Panc1 (cell line): ENCODE measurements around the gene MT1H. TPM values are rescaled to one million over a fixed set of nuclear protein-coding genes. Genes with fewer than 3 reads are reported as not detected.
A peak's percentile ranks its signal among the peaks of the same experiment; 100 is the strongest.

Experiments
- ATAC-seq: fragments of 200-7000 bp; cut with Tn5 transposase; 2 replicates; pipeline ENCODE4 v1.9.1; 2020; ENCODE audit warnings: mild to moderate bottlenecking, moderate library complexity
- BruUV-seq: library from RNA; stranded (reverse); fragments of 400-500 nt; replicated peaks from 2 replicates; lab custom pipeline; 2021; lab: Mats Ljungman, UMichigan
- CTCF ChIA-PET: fragments of 300-600 bp; sonication (Branson Sonifier 250); formaldehyde crosslinking; loops from one replicate; lab custom pipeline; 2022; ENCODE audit warnings: antibody characterized with exemption; lab: Charles Lee
- POLR2A ChIA-PET: fragments of 300-600 bp; sonication (Branson Sonifier 250); formaldehyde crosslinking; loops from one replicate; lab custom pipeline; 2022; ENCODE audit warnings: antibody characterized with exemption; lab: Charles Lee
- DNase-seq: peaks from one replicate; pipeline ENCODE4 v3.0.0-alpha.2; 2010; ENCODE audit warnings: low read depth, low spot score
- H3K27ac ChIP-seq: 2 replicates; pipeline ENCODE4 v1.5.1; 2011; ENCODE audit warnings: mild to moderate bottlenecking, low read length, inconsistent platforms
- H3K27me3 ChIP-seq: fragments of 200-500 bp; sonication (Bioruptor generic); 2 replicates; pipeline ENCODE4 v1.6.0; 2014; ENCODE audit warnings: low read length, inconsistent platforms; ENCODE audit not compliant: control insufficient read depth, insufficient read depth
- H3K36me3 ChIP-seq: fragments of 200-500 bp; sonication (Bioruptor generic); 2 replicates; pipeline ENCODE4 v1.5.1; 2014; ENCODE audit warnings: inconsistent platforms, mild to moderate bottlenecking, low read length, moderate library complexity; ENCODE audit not compliant: control insufficient read depth, insufficient read depth
- H3K4me1 ChIP-seq: 2 replicates; pipeline ENCODE4 v1.5.1; 2011; ENCODE audit warnings: inconsistent platforms, mild to moderate bottlenecking, low read length, moderate library complexity; ENCODE audit not compliant: control insufficient read depth, insufficient read depth
- H3K4me3 ChIP-seq, 2 experiments: 2 replicates each; pipeline ENCODE4 v1.5.1; 2011 to 2012; ENCODE audit warnings: low read depth in 2 of 2, low read length in 2 of 2, mild to moderate bottlenecking in 2 of 2, inconsistent platforms in 1 of 2, moderate library complexity in 1 of 2
- H3K9me3 ChIP-seq: fragments of 200-500 bp; sonication (Bioruptor generic); 2 replicates; pipeline ENCODE4 v1.5.1; 2014; ENCODE audit warnings: low read depth, mild to moderate bottlenecking, inconsistent platforms, low read length, moderate library complexity; ENCODE audit not compliant: control insufficient read depth, insufficient read depth
- CTCF ChIP-seq: fragments of 450-650 bp; IDR thresholded peaks from 2 replicates; pipeline ENCODE4 v1.5.1; 2017; ENCODE audit warnings: mild to moderate bottlenecking
- POLR2AphosphoS5 ChIP-seq: IDR thresholded peaks from 2 replicates; pipeline ENCODE4 v1.6.1; 2012; ENCODE audit warnings: mild to moderate bottlenecking, low read depth, low read length, moderate library complexity
- REST ChIP-seq, 2 experiments: IDR thresholded peaks; 2 replicates each; pipeline ENCODE4 v1.6.1; 2011 to 2012; ENCODE audit warnings: low read depth in 2 of 2, control low read depth in 1 of 2, low read length in 1 of 2, mild to moderate bottlenecking in 1 of 2, moderate library complexity in 1 of 2; ENCODE audit not compliant: insufficient read depth in 1 of 2
- SIN3A ChIP-seq: IDR thresholded peaks from 2 replicates; pipeline ENCODE4 v1.6.1; 2012; ENCODE audit warnings: low read depth, mild to moderate bottlenecking, low read length, moderate library complexity, borderline replicate concordance; ENCODE audit not compliant: insufficient read depth
- TCF7L2 ChIP-seq: IDR thresholded peaks from 2 replicates; pipeline ENCODE4 v1.6.1; 2011; ENCODE audit warnings: mild to moderate bottlenecking, low read depth, low read length, inconsistent platforms
- in situ Hi-C: cut with HindIII; loops from 2 replicates; pipeline ENCODE4 v1.10.0; 2016; ENCODE audit warnings: low sequenced_read_pairs, low pct_unique_long_range_greater_than_20kb
- intact Hi-C: fragments of 100-400 bp; cut with micrococcal nuclease; formaldehyde crosslinking; loops from one replicate; pipeline ENCODE4 v1.10.0; 2022; ENCODE audit not compliant: unreplicated experiment
- total RNA-seq: library from RNA; stranded (reverse); gene quantifications from one replicate; pipeline ENCODE4 v1.2.1, GENCODE V29; 2021; ENCODE audit not compliant: unreplicated experiment

The MT1H gene
- total RNA-seq, 1 experiment from 2014 or later = not detected

- ChIA-PET CTCF (no interaction called here), POLR2A (no interaction called here)
- in situ Hi-C loops (no loop called here), intact Hi-C loops (no loop called here)
- ATAC-seq = no peak
- no peaks in the 10 kb centered on the region for H3K36me3 ChIP-seq
- no peak for DNase-seq
- no peaks in the 10 kb centered on the region for H3K9me3 ChIP-seq
- H3K27ac ChIP-seq = no peak overlapping the region
- peaks cover 16% of the 10 kb centered on the region for H3K4me1 ChIP-seq
- peak overlapping the region in 1 of 2 experiments; percentile 22; a peak in 1 of 4 replicates for H3K4me3 ChIP-seq
- TF ChIP-seq CTCF (no peak), SIN3A (no peak), POLR2AphosphoS5 (no peak), REST (IDR thresholded peaks at IDR 0.05; ENCODE audit: insufficient read depth in 1 of 2, low read depth in 2 of 2, low read length in 1 of 2) (no peak), TCF7L2 (no peak)
- no peaks in the 10 kb centered on the region for H3K27me3 ChIP-seq
- no TSS peak for BruUV-seq
Observed at GRCh38 chr16:56632848-56633365, 36.7 kb upstream of the MT1H start.

- in situ Hi-C loops (no loop called here), intact Hi-C loops (no loop called here)
- Histone ChIP-seq H3K9me3 (no peaks in the 10 kb centered on the region), H3K36me3 (no peaks in the 10 kb centered on the region), H3K27ac (no peak overlapping the region), H3K27me3 (no peaks in the 10 kb centered on the region), H3K4me3 (no peak overlapping the region), H3K4me1 (peaks cover 13% of the 10 kb centered on the region)
- ATAC-seq = no peak
- BruUV-seq = no TSS peak
- TF ChIP-seq SIN3A (no peak), POLR2AphosphoS5 (no peak), CTCF (no peak), TCF7L2 (no peak), REST (IDR thresholded peaks at IDR 0.05; ENCODE audit: insufficient read depth in 1 of 2, low read depth in 2 of 2, low read length in 1 of 2) (no peak)
- ChIA-PET CTCF (no interaction called here), POLR2A (no interaction called here)
- no peak for DNase-seq
Observed at GRCh38 chr16:56633535-56633934, 36.1 kb upstream of the MT1H start.
